DOHH2 (cell line): ENCODE measurements around the gene DLD.

Experiments used
- H3F3A ChIP-seq: fragments of 200-600 bp; sonication (generic), shearing (Covaris generic); 2 replicates; pipeline ENCODE4 v1.6.0; 2016; ENCODE audit warnings: antibody characterized with exemption, mild to moderate bottlenecking; ENCODE audit not compliant: control insufficient read depth, insufficient read depth
- H3K27ac ChIP-seq: fragments of 200-600 bp; sonication (generic); 2 replicates; pipeline ENCODE4 v1.5.1; 2014; ENCODE audit warnings: low read depth, mild to moderate bottlenecking, low read length, moderate library complexity
- H3K27me3 ChIP-seq: fragments of 200-600 bp; sonication (generic); 2 replicates; pipeline ENCODE4 v1.6.1; 2014; ENCODE audit warnings: mild to moderate bottlenecking, low read length, mixed read lengths; ENCODE audit not compliant: control insufficient read depth
- H3K36me3 ChIP-seq: fragments of 200-600 bp; sonication (generic); 2 replicates; pipeline ENCODE4 v1.6.1; 2014; ENCODE audit warnings: mild to moderate bottlenecking, low read length, moderate library complexity, mixed read lengths; ENCODE audit not compliant: control insufficient read depth
- H3K4me1 ChIP-seq: fragments of 200-600 bp; sonication (generic); 2 replicates; pipeline ENCODE4 v1.6.1; 2014; ENCODE audit warnings: mild to moderate bottlenecking, low read length, mixed read lengths; ENCODE audit not compliant: control insufficient read depth
- H3K4me2 ChIP-seq: fragments of 200-600 bp; sonication (generic); 2 replicates; pipeline ENCODE4 v1.6.0; 2014; ENCODE audit warnings: mild to moderate bottlenecking, low read length, moderate library complexity
- H3K4me3 ChIP-seq: fragments of 200-600 bp; sonication (generic); 2 replicates; pipeline ENCODE4 v1.5.1; 2014; ENCODE audit warnings: mild to moderate bottlenecking, low read length, mixed read lengths
- H3K79me2 ChIP-seq: fragments of 200-600 bp; sonication (generic); 2 replicates; pipeline ENCODE4 v1.6.1; 2014; ENCODE audit warnings: mild to moderate bottlenecking, low read length, mixed read lengths; ENCODE audit not compliant: control insufficient read depth
- H3K9me2 ChIP-seq: fragments of 200-600 bp; sonication (generic); replicated peaks from 2 replicates; pipeline ENCODE4 v1.6.1; 2014; ENCODE audit warnings: mild to moderate bottlenecking, low read length, mixed read lengths; ENCODE audit not compliant: control insufficient read depth
- H3K9me3 ChIP-seq: fragments of 200-600 bp; sonication (generic); 2 replicates; pipeline ENCODE4 v1.6.1; 2014; ENCODE audit warnings: antibody characterized with exemption, low read length, mixed read lengths; ENCODE audit not compliant: control insufficient read depth, insufficient read depth
- H4K20me1 ChIP-seq: fragments of 200-600 bp; sonication (generic); 2 replicates; pipeline ENCODE4 v1.6.0; 2014; ENCODE audit warnings: low read depth, mild to moderate bottlenecking, antibody characterized with exemption, low read length, moderate library complexity; ENCODE audit not compliant: control insufficient read depth, insufficient read depth
- CTCF ChIP-seq: fragments of 200-600 bp; sonication (generic); IDR thresholded peaks from one replicate; pipeline ENCODE4 v1.5.1; 2014; ENCODE audit warnings: antibody characterized with exemption, mild to moderate bottlenecking, low read depth, low read length; ENCODE audit not compliant: poor library complexity, severe bottlenecking
- EZH2phosphoT487 ChIP-seq: fragments of 200-600 bp; sonication (generic); IDR thresholded peaks from 2 replicates; pipeline ENCODE4 v1.6.1; 2017; ENCODE audit warnings: borderline replicate concordance, mild to moderate bottlenecking, antibody characterized with exemption, low read length, moderate library complexity, mixed read lengths

Gene DLD

DNA sequence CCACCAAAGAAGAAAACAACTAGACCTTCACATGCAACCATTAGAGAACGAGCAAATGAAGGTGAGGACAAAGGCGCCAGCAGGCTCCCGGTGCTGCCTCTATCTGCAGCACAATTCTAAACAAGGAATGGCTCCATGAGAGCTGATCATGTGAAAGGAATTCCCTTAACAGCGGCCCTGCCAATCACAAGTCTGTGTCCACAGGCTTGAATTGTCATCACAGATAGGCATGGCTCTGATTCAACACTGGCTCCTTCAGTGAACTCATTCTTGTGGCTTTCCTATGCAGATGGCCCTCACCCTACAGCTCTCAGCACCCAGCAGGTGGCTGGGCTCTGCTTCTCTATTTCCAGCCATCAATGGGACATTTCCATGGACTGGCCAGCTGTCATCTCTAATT, 75.7 kb downstream of the DLD start:
- Histone ChIP-seq H3K27ac (no peak overlapping the region), H3F3A (no peaks in the 10 kb centered on the region), H3K4me3 (no peak overlapping the region), H3K9me3 (no peaks in the 10 kb centered on the region), H3K36me3 (no peaks in the 10 kb centered on the region), H4K20me1 (no peaks in the 10 kb centered on the region), H3K79me2 (no peaks in the 10 kb centered on the region), H3K4me1 (no peaks in the 10 kb centered on the region), H3K9me2 (no peaks in the 10 kb centered on the region), H3K4me2 (no peak overlapping the region), H3K27me3 (no peaks in the 10 kb centered on the region)
- TF ChIP-seq CTCF (no peak), EZH2phosphoT487 (no peak)

GRCh38 chr7:107967420-107967819, 76.4 kb downstream of the DLD start:
- H3K4me3 ChIP-seq, result no peak overlapping the region
- TF ChIP-seq CTCF (no peak), EZH2phosphoT487 (no peak)
- H3K27ac ChIP-seq, result no peak overlapping the region

GRCh38 chr7:107968449-107968848, 77.5 kb downstream of the DLD start:
- TF ChIP-seq EZH2phosphoT487, result no peak
- no peak for TF ChIP-seq CTCF
- Histone ChIP-seq H3K4me1 (no peaks in the 10 kb centered on the region), H3K9me2 (no peaks in the 10 kb centered on the region), H3K36me3 (no peaks in the 10 kb centered on the region), H3K27me3 (no peaks in the 10 kb centered on the region), H3K4me3 (no peak overlapping the region), H3F3A (no peaks in the 10 kb centered on the region), H4K20me1 (no peaks in the 10 kb centered on the region), H3K4me2 (no peak overlapping the region), H3K27ac (no peak overlapping the region), H3K79me2 (no peaks in the 10 kb centered on the region), H3K9me3 (no peaks in the 10 kb centered on the region)

More at GRCh38 chr7:107967420-107967819, 76.4 kb downstream of the DLD start:
- Histone ChIP-seq H3K4me1 (no peaks in the 10 kb centered on the region), H3F3A (no peaks in the 10 kb centered on the region), H4K20me1 (no peaks in the 10 kb centered on the region), H3K36me3 (no peaks in the 10 kb centered on the region), H3K27me3 (no peaks in the 10 kb centered on the region), H3K9me2 (no peaks in the 10 kb centered on the region), H3K79me2 (no peaks in the 10 kb centered on the region), H3K4me2 (no peak overlapping the region), H3K9me3 (no peaks in the 10 kb centered on the region)

DNA sequence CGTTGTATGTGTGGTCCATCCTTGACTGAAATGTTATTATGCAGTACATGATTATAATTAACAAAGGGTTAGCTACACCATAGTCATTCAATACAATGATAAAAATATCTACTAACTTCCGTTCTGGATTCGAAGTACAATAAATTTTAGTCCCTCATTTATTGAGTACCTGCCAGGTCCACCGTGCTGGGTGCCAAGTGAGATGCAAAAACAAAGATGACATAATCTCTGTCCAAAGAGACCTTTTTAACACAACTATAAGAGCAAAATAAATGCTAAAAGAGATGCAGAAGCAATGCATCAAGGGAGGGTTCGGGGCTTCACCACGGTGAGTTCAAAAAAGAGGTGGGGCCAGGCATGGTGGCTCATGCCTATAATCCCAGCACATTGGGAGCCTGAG, 78.9 kb downstream of the DLD start:
- Histone ChIP-seq H3K27me3 (no peaks in the 10 kb centered on the region), H3K79me2 (no peaks in the 10 kb centered on the region), H3K4me2 (no peak overlapping the region), H3K9me3 (no peaks in the 10 kb centered on the region), H3K27ac (no peak overlapping the region), H3K4me3 (no peak overlapping the region), H3K36me3 (no peaks in the 10 kb centered on the region), H3K4me1 (no peaks in the 10 kb centered on the region), H4K20me1 (no peaks in the 10 kb centered on the region), H3F3A (no peaks in the 10 kb centered on the region), H3K9me2 (no peaks in the 10 kb centered on the region)
- TF ChIP-seq CTCF, result no peak
- TF ChIP-seq EZH2phosphoT487, result no peak
